GM23248 (cell line): ENCODE data around the gene RNF8. TPM values are rescaled to one million over a fixed set of nuclear protein-coding genes. Genes with fewer than 3 reads are reported as not detected.

Experiments used
- DNase-seq: peaks from one replicate; pipeline ENCODE4 v3.0.0-alpha.2; 2015
- H2AFZ ChIP-seq: fragments of 200-600 bp; sonication (generic); 2 replicates; pipeline ENCODE4 v1.6.1; 2016; ENCODE audit warnings: antibody characterized with exemption
- H3F3A ChIP-seq: fragments of 200-600 bp; sonication (generic); 2 replicates; pipeline ENCODE4 v1.6.1; 2016; ENCODE audit warnings: mild to moderate bottlenecking, antibody characterized with exemption, mixed run types; ENCODE audit not compliant: insufficient read depth
- H3K27ac ChIP-seq: fragments of 200-600 bp; sonication (generic); 2 replicates; pipeline ENCODE4 v1.5.1; 2016; ENCODE audit warnings: mild to moderate bottlenecking
- H3K27me3 ChIP-seq: fragments of 200-600 bp; sonication (generic); replicated peaks from 2 replicates; pipeline ENCODE4 v1.6.1; 2016; ENCODE audit warnings: mild to moderate bottlenecking; ENCODE audit not compliant: insufficient read depth
- H3K36me3 ChIP-seq: fragments of 200-600 bp; sonication (generic); 2 replicates; pipeline ENCODE4 v1.6.1; 2016; ENCODE audit warnings: low read depth, mild to moderate bottlenecking
- H3K4me1 ChIP-seq: fragments of 200-600 bp; sonication (generic); 2 replicates; pipeline ENCODE4 v1.6.1; 2016; ENCODE audit warnings: mild to moderate bottlenecking; ENCODE audit not compliant: insufficient read depth
- H3K4me2 ChIP-seq: fragments of 200-600 bp; sonication (generic); one replicate; pipeline ENCODE4 v1.6.1; 2016; ENCODE audit warnings: mild to moderate bottlenecking; ENCODE audit not compliant: unreplicated experiment
- H3K4me3 ChIP-seq: fragments of 200-600 bp; sonication (generic); 2 replicates; pipeline ENCODE4 v1.5.1; 2016; ENCODE audit warnings: mild to moderate bottlenecking
- H3K79me2 ChIP-seq: fragments of 200-600 bp; sonication (generic); 2 replicates; pipeline ENCODE4 v1.6.1; 2016; ENCODE audit warnings: mild to moderate bottlenecking; ENCODE audit not compliant: insufficient read depth
- H3K9ac ChIP-seq: fragments of 200-600 bp; sonication (generic); 2 replicates; pipeline ENCODE4 v1.6.1; 2016; ENCODE audit warnings: mild to moderate bottlenecking
- H3K9me2 ChIP-seq: fragments of 200-600 bp; sonication (generic); 2 replicates; pipeline ENCODE4 v1.6.1; 2016; ENCODE audit warnings: mixed run types, mild to moderate bottlenecking, moderate library complexity; ENCODE audit not compliant: insufficient read depth
- H3K9me3 ChIP-seq: fragments of 200-600 bp; sonication (generic); one replicate; pipeline ENCODE4 v1.6.1; 2017; ENCODE audit warnings: low read depth
- H4K20me1 ChIP-seq: fragments of 200-600 bp; sonication (generic); 2 replicates; pipeline ENCODE4 v1.6.0; 2016; ENCODE audit not compliant: insufficient read depth
- EZH2 ChIP-seq: fragments of 200-600 bp; sonication (generic); IDR thresholded peaks from 2 replicates; pipeline ENCODE4 v1.6.1; 2018; ENCODE audit warnings: antibody characterized with exemption, mild to moderate bottlenecking; ENCODE audit not compliant: insufficient read depth, poor library complexity, severe bottlenecking
- EZH2phosphoT487 ChIP-seq: fragments of 200-600 bp; sonication (generic); IDR thresholded peaks from 2 replicates; pipeline ENCODE4 v1.6.1; 2018; ENCODE audit warnings: antibody characterized with exemption, moderate library complexity, mild to moderate bottlenecking, low read depth; ENCODE audit not compliant: insufficient read depth
- WGBS, 2 experiments: methylation state at CpG; one replicate each; pipeline ENCODE4 v1.1.6; 2015 to 2017; ENCODE audit warnings: low lambda C conversion rate in 2 of 2, low coverage in 1 of 2; ENCODE audit errors: missing lambda C conversion rate in 2 of 2; 5-methylcytosine and 5-hydroxymethylcytosine counted together
- in situ Hi-C: fragments of 300-500 bp; cut with MboI; formaldehyde crosslinking; loops from 2 replicates; pipeline ENCODE4 v1.15.0; 2020
- polyA plus RNA-seq: library from polyadenylated mRNA; unstranded; fragments of >200 nt; fragmentation: Nextera tagmentation; extraction: Ambion mirVana; gene quantifications from 2 replicates; pipeline ENCODE4 v1.2.1, GENCODE V29; 2016
- total RNA-seq: library from RNA; depleted of rRNA; stranded (reverse); fragments of >200 nt; shearing (Covaris generic); gene quantifications from 2 replicates; pipeline ENCODE4 v1.2.3, GENCODE V29; 2014

RNF8 gene
- total and polyA plus RNA-seq, 2 experiments from 2014 or later, result 19.3 to 34.2 TPM

DNA sequence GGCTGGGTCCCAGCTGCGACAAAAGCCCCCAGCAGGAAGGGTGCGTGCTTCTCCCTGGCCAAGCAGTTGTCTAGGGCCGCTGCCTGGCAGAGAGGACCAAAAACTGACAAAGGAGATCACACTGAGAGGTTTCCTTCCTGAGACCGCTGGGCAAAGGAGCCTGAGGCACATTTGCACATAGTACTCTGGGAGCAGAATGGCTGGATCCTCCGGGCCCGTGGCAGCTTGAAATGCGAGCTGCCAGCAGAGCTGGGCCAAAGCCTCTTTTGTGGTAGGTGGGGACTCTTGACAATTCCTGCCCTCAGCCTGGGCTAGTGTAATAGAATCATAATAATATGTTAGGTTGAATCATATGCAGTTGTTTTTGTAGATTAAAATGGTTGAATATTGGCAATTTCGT lies 33.1 kb upstream of the RNF8 start:
- H3K36me3 ChIP-seq, result peaks cover 24% of the 10 kb centered on the region; the same call in 1 of the 2 replicates
- 92 to 93% methylated on average over 8 of the region's 8 CpGs for WGBS, 2 experiments

DNA sequence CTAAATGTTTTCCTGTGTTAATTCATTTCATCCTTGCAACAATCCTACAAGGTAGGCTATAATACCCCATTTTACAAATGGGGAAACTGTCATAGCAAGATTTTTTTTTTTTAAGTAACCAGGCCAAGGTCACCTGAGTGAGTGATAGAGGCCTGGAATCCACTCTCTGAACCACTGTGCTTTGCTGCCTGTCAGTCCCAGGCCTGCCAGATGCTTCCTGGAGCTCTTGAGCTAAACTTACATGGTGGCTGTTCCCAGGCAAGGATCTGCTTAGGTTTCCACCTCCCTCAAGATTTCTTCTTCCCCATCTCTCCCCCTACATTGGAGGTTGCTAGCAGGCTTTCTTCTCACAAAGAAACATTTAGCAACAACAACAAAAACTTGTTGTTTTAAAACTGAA lies 32.7 kb upstream of the RNF8 start:
- Histone ChIP-seq H4K20me1 (no peaks in the 10 kb centered on the region), H3K9me3 (no peaks in the 10 kb centered on the region), H3K4me3 (no peak overlapping the region), H2AFZ (no peak overlapping the region), H3K9ac (no peak overlapping the region), H3K4me1 (peaks cover 32% of the 10 kb centered on the region), H3K27me3 (no peaks in the 10 kb centered on the region), H3K36me3 (peaks cover 20% of the 10 kb centered on the region; the same call in 1 of the 2 replicates), H3K27ac (no peak overlapping the region), H3F3A (peaks cover 22% of the 10 kb centered on the region), H3K79me2 (no peaks in the 10 kb centered on the region), H3K9me2 (no peaks in the 10 kb centered on the region), H3K4me2 (no peak overlapping the region)
- DNase-seq, result no peak
- in situ Hi-C loops, result no loop called here
- no peak for TF ChIP-seq EZH2phosphoT487
- no peak for TF ChIP-seq EZH2

More for the DNA sequence above, 33.1 kb upstream of the RNF8 start:
- Histone ChIP-seq H3K79me2 (no peaks in the 10 kb centered on the region), H2AFZ (no peak overlapping the region), H3F3A (peaks cover 22% of the 10 kb centered on the region), H3K9me2 (no peaks in the 10 kb centered on the region), H3K4me3 (no peak overlapping the region), H3K4me1 (peaks cover 32% of the 10 kb centered on the region), H4K20me1 (no peaks in the 10 kb centered on the region), H3K27ac (no peak overlapping the region), H3K9me3 (no peaks in the 10 kb centered on the region), H3K9ac (no peak overlapping the region), H3K27me3 (no peaks in the 10 kb centered on the region), H3K4me2 (no peak overlapping the region)
- no peak for TF ChIP-seq EZH2phosphoT487
- TF ChIP-seq EZH2, result no peak
- in situ Hi-C loops, result no loop called here
- no peak for DNase-seq

GRCh38 chr6:37321516-37322415 lies 32.0 kb upstream of the RNF8 start:
- no peak for TF ChIP-seq EZH2
- TF ChIP-seq EZH2phosphoT487, result no peak
- Histone ChIP-seq H2AFZ (no peak overlapping the region), H3K9me3 (no peaks in the 10 kb centered on the region), H3K4me1 (peaks cover 32% of the 10 kb centered on the region), H3K27ac (no peak overlapping the region), H3F3A (peaks cover 22% of the 10 kb centered on the region), H3K4me3 (no peak overlapping the region), H3K4me2 (no peak overlapping the region), H3K79me2 (no peaks in the 10 kb centered on the region), H3K36me3 (peaks cover 14% of the 10 kb centered on the region; the same call in 1 of the 2 replicates), H3K27me3 (no peaks in the 10 kb centered on the region), H4K20me1 (no peaks in the 10 kb centered on the region), H3K9me2 (no peaks in the 10 kb centered on the region), H3K9ac (no peak overlapping the region)
- in situ Hi-C loops, result no loop called here
- WGBS, 2 experiments, result 84 to 87% methylated on average over 8 of the region's 8 CpGs
- no peak for DNase-seq

DNA sequence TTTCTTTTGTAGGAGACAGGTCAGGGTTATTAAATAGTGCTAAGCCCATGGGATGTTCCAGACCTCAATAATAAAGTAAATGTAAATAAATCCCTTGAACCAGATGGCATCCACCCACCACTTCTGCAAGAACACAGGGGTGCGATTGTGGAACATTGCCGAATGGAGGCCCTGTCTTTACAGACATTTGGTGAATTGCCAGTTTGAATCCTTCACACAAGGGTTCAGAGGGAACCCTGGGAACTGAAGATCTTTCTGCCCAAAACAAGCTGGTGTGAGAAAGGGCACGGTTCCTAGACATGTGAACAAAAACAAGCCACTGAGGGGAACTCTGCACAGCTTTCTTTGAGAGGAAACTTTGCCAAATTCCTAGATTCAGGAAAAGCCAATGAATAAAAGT lies 30.2 kb upstream of the RNF8 start:
- TF ChIP-seq EZH2, result no peak
- TF ChIP-seq EZH2phosphoT487, result no peak
- H2AFZ ChIP-seq, result no peak overlapping the region
- peaks cover 22% of the 10 kb centered on the region for H3F3A ChIP-seq
- no peaks in the 10 kb centered on the region for H3K9me2 ChIP-seq
- H3K9ac ChIP-seq, result no peak overlapping the region
- H3K4me1 ChIP-seq, result peaks cover 32% of the 10 kb centered on the region
- H3K4me2 ChIP-seq, result peak overlapping the region; percentile 39
- WGBS, 2 experiments, result 23 to 26% methylated on average over 3 of the region's 3 CpGs
- H3K27ac ChIP-seq, result peak overlapping the region; percentile 56
- peak; percentile 21 for DNase-seq
- in situ Hi-C loops, result no loop called here
- no peaks in the 10 kb centered on the region for H4K20me1 ChIP-seq
- H3K27me3 ChIP-seq, result no peaks in the 10 kb centered on the region
- no peak overlapping the region for H3K4me3 ChIP-seq
- peaks cover 5% of the 10 kb centered on the region; the same call in 1 of the 2 replicates for H3K36me3 ChIP-seq
- H3K9me3 ChIP-seq, result no peaks in the 10 kb centered on the region
- H3K79me2 ChIP-seq, result no peaks in the 10 kb centered on the region
